GM18870 (cell line): ENCODE results near the gene AMTN.

Experiments
- ATAC-seq: cut with Tn5 transposase; IDR thresholded peaks from one replicate; pipeline ENCODE4 v1.9.1; 2021; ENCODE audit warnings: moderate library complexity; ENCODE audit not compliant: unreplicated experiment

Gene AMTN

DNA sequence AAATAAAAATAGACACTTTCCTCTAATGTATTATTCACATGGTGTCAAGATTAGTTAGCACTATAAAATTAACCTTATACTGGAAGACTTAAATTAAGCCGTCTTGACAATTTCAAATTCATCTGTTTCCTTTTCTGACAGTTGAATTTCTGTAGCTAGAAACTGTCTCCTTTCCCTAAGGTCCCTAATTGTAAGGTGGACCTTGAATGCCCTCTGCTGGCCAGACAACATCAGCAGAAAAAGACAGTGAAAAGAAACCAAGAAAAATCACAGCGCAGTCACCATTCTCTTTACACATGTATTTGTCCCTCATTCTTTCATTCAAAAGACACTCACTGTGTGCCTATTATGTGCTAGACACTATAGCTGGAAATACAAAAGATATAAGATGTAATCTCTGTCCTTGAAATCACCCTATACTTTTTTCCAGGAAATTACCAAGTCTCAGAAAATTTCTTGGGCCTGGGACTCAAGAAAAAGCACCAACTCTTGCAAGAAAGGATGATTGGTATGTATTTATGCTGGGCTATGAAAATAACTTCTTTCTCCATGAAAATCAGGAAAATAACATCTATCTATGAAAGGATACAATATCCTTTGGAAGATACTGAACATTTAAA is 41.0 kb downstream of the AMTN start:
- ATAC-seq, result peak; percentile 65

DNA sequence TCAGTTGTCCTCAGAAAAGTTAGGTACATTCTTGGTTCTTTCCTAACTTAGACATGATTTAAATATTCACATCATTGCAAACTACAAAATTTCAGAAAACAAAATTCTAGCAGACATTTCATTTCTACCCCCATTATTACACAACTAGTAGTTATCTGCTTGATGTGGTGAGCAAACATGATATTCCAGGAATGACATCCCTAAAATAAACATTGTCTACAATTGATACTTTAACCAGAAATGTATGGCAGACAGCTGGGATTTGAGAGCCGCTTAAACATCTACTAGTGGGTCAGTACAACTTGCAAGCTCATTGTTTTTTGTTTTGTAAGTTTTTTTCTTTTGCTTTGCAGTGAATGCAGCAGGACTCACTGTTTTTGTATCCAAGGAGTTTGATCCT is 41.6 kb downstream of the AMTN start:
- no peak for ATAC-seq

DNA sequence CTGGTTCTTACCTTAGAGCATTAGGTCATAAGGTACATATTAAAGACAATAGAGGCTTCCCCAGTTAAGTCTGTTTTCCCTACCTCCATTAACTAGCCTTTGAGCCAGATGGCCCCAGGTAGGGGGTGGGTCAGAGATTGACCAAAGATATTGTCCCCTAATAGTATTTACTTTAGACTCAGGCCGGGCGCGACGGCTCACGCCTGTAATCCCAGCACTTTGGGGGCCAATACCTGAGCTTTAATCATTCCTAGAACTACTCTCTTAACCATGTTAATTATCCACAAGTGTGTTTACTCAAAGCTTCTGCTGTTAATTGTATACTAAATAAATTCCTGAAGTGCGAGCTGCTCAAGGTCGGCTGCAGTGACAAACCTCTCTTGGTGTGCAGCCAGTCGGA is 45.7 kb downstream of the AMTN start:
- ATAC-seq, result no peak

DNA sequence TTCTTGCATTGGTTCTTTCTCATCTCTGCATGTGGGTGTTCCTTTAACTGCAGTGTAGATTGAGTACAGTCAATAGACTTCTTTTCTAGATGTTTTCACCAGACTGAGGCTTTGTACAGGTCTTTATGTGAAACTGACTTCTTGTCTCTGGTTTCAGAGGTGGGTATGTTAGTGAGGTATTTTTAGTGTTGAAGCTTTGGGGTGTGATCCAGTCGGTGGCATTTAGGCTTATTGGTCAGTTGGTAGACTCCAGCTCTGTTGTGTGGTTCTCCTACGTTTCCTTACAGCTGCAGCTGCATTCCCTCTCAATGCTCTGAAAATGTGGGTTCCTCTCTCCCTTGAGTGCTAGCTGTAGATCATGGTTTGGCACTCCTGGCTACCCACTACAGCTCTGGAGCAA is 52.4 kb downstream of the AMTN start:
- ATAC-seq, result no peak

DNA sequence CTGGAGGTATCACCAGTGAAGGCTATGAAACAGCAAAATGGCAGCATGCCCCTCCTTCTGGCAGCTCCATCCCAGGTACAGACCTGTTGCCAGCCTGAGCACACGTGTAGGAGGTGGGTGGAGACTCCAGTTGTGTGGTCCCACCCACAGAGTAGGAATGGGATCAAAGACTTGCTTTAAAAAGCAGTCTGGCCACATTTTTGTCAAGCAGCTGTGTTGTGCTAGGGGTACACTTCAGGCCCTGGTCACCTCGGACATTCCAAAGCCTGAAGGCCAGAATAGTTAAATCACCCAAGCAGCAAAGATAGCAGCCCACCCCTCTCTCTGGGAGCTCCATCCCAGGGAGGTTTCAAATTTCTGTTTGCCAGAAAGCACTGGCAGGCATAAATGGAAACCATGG is 53.4 kb downstream of the AMTN start:
- ATAC-seq, result no peak

DNA sequence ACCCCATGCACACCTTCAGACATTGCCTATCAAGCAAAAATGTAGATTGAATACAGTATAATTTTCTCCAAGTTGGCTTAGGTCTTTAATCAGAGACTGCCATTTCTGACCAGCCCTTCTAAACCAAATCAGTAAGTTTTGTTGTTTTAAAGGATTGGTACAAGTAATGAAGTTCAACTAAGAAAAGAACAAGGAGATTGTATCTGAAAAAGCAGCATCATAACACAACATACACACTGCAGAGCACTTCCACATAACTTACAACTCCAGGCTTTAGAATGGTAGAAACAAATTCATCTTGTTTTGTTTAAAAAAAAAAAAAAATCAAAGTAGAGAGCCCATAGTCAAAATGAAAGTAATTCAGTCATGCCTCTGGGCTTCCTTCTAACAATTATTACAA is 57.6 kb downstream of the AMTN start:
- ATAC-seq, result no peak

DNA sequence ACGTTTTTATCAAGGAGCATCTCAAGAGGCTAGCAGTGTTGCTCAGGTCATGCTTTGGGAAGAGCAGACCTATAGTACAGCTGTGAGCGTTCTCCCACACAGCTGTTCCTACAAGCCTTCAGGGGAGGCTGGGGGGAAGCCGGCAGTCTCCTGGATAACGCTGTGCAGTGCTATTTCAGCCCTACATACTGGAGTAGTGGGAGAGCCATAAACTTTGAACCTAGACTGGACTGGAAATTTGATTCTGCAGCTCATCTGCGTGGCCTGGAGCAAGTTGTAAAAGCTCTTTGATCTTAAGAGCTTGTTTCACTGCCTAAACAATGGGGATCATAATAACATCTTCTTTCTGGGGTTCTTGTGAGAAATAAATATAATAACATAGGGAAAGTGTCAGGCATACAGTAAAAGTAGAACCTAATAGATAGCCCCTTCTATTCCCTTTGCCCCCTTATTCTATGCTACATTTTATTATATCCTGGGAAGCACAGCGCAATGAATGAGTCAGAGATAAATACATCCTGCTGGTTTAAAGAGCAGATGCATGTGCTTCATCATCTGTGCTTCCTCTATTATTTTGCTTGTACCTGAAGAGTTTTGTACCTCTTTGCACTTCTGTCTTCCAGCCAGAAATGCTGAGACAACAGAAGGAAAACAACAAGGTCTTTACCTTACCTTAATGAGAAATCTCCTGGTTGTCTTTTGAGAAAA is 59.0 kb downstream of the AMTN start:
- ATAC-seq, result no peak

DNA sequence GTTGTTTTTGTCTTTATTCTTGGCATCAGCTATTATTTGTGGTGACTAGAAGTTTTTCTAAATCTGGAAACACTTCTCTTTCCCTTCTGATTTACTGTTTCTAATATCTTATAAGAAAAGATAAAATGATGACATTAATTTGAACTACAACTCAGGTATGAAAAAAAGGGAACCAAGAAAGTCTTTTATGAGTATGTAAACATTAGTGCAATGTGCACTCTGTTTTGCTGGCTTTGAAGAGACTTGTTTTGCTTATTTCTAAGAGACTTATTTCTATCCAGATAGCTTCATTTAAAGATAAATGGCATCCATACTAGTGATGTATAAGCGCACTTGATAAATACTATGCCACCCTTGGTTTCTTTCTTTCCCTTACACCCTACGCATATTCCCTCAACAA is 63.6 kb downstream of the AMTN start:
- no peak for ATAC-seq
